Measurements from ENCODE around the gene CALHM3. TPM values are rescaled to one million over a fixed set of nuclear protein-coding genes. Genes with fewer than 3 reads are reported as not detected.

Gene CALHM3
- polyA plus RNA-seq, 1 donor (not counting 4 experiments of a cell fraction or from before 2014, with no cell fraction given): not detected

DNA sequence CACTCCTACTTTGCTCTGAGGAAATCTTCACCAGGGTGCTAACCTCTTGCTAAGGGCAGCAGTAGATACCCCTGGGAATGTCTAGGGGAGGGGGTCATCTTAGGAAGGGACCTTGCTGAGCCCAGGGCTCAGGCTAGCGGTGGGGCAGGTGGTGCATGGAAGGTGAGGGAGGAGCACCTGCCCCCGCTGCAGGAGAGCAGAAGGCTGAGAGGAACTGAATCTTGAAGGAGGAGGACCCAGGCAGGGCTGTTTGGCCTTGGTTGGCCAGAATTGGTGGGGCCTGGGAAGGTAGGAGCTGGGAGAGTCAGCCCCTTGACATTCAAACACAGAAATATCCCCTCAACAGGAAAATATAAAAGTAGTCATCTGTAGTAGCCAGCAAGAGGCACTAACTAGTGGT, 7.0 kb downstream of the CALHM3 start:
- no peak overlapping the region for H3K9ac ChIP-seq (ENCODE audit: control insufficient read depth, extremely low read depth, insufficient read depth, low read length)
- dilution Hi-C loops (cut with MboI; ENCODE audit: extremely low pct_ligation_motif_present, low sequenced_read_pairs): no loop called here
- no peaks in the 10 kb centered on the region for H3K9me3 ChIP-seq (ENCODE audit: control insufficient read depth, low read depth, low read length)
- H3K4me2 ChIP-seq (ENCODE audit: control insufficient read depth, extremely low read depth, insufficient read depth, low read depth, low read length): no peak overlapping the region
- no peaks in the 10 kb centered on the region for H3K9me1 ChIP-seq (ENCODE audit: control insufficient read depth, extremely low read depth, insufficient read depth, low read length)
- no peak overlapping the region for H2AFZ ChIP-seq (ENCODE audit: control insufficient read depth, low read length)
- H3K36me3 ChIP-seq (ENCODE audit: control insufficient read depth in 2 of 2, extremely low read depth in 1 of 2, insufficient read depth in 2 of 2, low read length in 2 of 2): no peaks in the 10 kb centered on the region
- H3K27ac ChIP-seq (ENCODE audit: control insufficient read depth, insufficient read depth, low read length): no peak overlapping the region
- no peaks in the 10 kb centered on the region for H3K79me2 ChIP-seq (ENCODE audit: control insufficient read depth, insufficient read depth, low read length)
- no peak overlapping the region for H3K4me3 ChIP-seq (ENCODE audit: control insufficient read depth in 2 of 3, extremely low read depth in 1 of 3, insufficient read depth in 2 of 3, low read depth in 1 of 3, low read length in 3 of 3)
- no peak for TF ChIP-seq EZH2 (IDR thresholded peaks at IDR 0.05; ENCODE audit: low read length)
- TF ChIP-seq, protein P1, sequence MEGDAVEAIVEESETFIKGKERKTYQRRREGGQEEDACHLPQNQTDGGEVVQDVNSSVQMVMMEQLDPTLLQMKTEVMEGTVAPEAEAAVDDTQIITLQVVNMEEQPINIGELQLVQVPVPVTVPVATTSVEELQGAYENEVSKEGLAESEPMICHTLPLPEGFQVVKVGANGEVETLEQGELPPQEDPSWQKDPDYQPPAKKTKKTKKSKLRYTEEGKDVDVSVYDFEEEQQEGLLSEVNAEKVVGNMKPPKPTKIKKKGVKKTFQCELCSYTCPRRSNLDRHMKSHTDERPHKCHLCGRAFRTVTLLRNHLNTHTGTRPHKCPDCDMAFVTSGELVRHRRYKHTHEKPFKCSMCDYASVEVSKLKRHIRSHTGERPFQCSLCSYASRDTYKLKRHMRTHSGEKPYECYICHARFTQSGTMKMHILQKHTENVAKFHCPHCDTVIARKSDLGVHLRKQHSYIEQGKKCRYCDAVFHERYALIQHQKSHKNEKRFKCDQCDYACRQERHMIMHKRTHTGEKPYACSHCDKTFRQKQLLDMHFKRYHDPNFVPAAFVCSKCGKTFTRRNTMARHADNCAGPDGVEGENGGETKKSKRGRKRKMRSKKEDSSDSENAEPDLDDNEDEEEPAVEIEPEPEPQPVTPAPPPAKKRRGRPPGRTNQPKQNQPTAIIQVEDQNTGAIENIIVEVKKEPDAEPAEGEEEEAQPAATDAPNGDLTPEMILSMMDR (optimal IDR thresholded peaks at IDR 0.05 in 1 of 3, IDR thresholded peaks at IDR 0.05 in 1 of 3, conservative IDR thresholded peaks at IDR 0.05 in 1 of 3; ENCODE audit: extremely low read depth in 1 of 3, insufficient read depth in 2 of 3, low read length in 3 of 3): no peak
- no peaks in the 10 kb centered on the region for H4K20me1 ChIP-seq (ENCODE audit: control insufficient read depth, extremely low read depth, insufficient read depth, low read length)
- no peak for DNase-seq (ENCODE audit: low read depth, low spot score)
- peaks cover 3% of the 10 kb centered on the region for H3K4me1 ChIP-seq (ENCODE audit: control insufficient read depth, extremely low read depth, insufficient read depth, low read length)
- no peak for FAIRE-seq
- H3K27me3 ChIP-seq (ENCODE audit: control insufficient read depth, extremely low read depth, insufficient read depth, low read length): peaks cover 4% of the 10 kb centered on the region

DNA sequence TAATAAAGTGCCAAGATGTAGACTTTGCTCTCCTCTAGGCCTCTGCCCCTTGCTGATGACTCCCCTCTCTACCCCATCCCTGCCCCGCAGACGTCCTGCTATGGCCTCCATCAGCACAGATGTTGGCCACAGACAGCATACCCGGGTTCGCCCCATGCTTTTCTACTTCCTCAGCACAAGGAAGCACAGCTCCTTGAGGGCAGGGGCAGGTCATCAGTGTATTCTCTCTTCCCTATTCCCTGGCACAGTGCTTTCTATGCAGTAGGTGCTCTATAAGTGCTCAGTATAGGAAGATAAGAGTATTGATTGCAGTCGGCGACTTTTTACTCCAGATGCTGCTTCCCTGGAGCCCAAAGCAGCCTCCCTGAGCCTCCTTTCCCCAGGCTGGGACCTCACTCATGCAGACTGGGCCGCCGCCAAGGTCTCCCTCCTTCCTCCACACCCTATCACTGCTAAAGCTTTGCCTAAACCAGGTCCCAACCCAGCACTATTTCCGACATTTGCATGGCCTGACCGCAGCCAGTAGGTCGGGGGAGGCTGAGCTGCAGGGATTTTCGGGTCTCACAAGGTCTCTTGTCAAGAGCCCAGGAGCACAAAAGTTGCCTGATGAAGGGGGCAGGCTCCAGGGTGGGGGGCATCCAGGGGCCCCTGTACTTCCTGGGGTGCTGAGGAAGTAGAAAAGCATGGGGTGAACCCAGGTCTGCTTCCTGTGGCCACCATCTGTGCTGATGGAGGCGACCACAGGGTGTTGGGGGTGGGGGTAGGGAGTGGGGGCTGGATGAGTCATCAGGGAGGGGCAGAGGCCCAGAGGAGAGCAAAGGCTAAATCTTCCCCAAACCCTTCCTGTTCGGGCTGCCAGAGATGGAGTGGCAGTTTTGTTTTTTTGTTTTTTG, 8.0 kb downstream of the CALHM3 start:
- no peaks in the 10 kb centered on the region for H3K79me2 ChIP-seq (ENCODE audit: control insufficient read depth, insufficient read depth, low read length)
- H3K9me3 ChIP-seq (ENCODE audit: control insufficient read depth, low read depth, low read length): no peaks in the 10 kb centered on the region
- peaks cover 3% of the 10 kb centered on the region for H3K4me1 ChIP-seq (ENCODE audit: control insufficient read depth, extremely low read depth, insufficient read depth, low read length)
- no peak overlapping the region for H3K4me2 ChIP-seq (ENCODE audit: control insufficient read depth, extremely low read depth, insufficient read depth, low read depth, low read length)
- no peaks in the 10 kb centered on the region for H3K36me3 ChIP-seq (ENCODE audit: control insufficient read depth in 2 of 2, extremely low read depth in 1 of 2, insufficient read depth in 2 of 2, low read length in 2 of 2)
- no peaks in the 10 kb centered on the region for H4K20me1 ChIP-seq (ENCODE audit: control insufficient read depth, extremely low read depth, insufficient read depth, low read length)
- no peak overlapping the region for H3K9ac ChIP-seq (ENCODE audit: control insufficient read depth, extremely low read depth, insufficient read depth, low read length)
- peaks cover 4% of the 10 kb centered on the region for H3K27me3 ChIP-seq (ENCODE audit: control insufficient read depth, extremely low read depth, insufficient read depth, low read length)
- H3K27ac ChIP-seq (ENCODE audit: control insufficient read depth, insufficient read depth, low read length): no peak overlapping the region
- no peaks in the 10 kb centered on the region for H3K9me1 ChIP-seq (ENCODE audit: control insufficient read depth, extremely low read depth, insufficient read depth, low read length)
- dilution Hi-C loops (cut with MboI; ENCODE audit: extremely low pct_ligation_motif_present, low sequenced_read_pairs): no loop called here
- no peak overlapping the region for H3K4me3 ChIP-seq (ENCODE audit: control insufficient read depth in 2 of 3, extremely low read depth in 1 of 3, insufficient read depth in 2 of 3, low read depth in 1 of 3, low read length in 3 of 3)
- TF ChIP-seq, protein P1 (optimal IDR thresholded peaks at IDR 0.05 in 1 of 3, IDR thresholded peaks at IDR 0.05 in 1 of 3, conservative IDR thresholded peaks at IDR 0.05 in 1 of 3; ENCODE audit: extremely low read depth in 1 of 3, insufficient read depth in 2 of 3, low read length in 3 of 3): no peak
- TF ChIP-seq EZH2 (IDR thresholded peaks at IDR 0.05; ENCODE audit: low read length): no peak
- DNase-seq (ENCODE audit: low read depth, low spot score): no peak
- no peak for FAIRE-seq
- H2AFZ ChIP-seq (ENCODE audit: control insufficient read depth, low read length): no peak overlapping the region
